Mesothelial cell of epicardium (in vitro differentiated cells): ENCODE data around the gene MCRIP2. TPM values are rescaled to one million over a fixed set of nuclear protein-coding genes. Genes with fewer than 3 reads are reported as not detected.
A peak's percentile ranks its signal among the peaks of the same experiment; 100 is the strongest.

Experiments
- DNase-seq, 2 experiments: peaks; one replicate each; pipeline ENCODE4 v3.0.0; 2021; ENCODE audit warnings: low spot score in 2 of 2; ENCODE audit not compliant: unreplicated experiment in 2 of 2
- H3K27ac Mint-ChIP-seq: 2 replicates; pipeline ENCODE4 v1.8.0; 2021; ENCODE audit warnings: mixed read lengths
- H3K27me3 Mint-ChIP-seq: 2 replicates; pipeline ENCODE4 v1.8.0; 2021; ENCODE audit warnings: low read depth, mixed read lengths
- H3K36me3 Mint-ChIP-seq: 2 replicates; pipeline ENCODE4 v1.8.0; 2021; ENCODE audit warnings: mixed read lengths
- H3K4me1 Mint-ChIP-seq: 2 replicates; pipeline ENCODE4 v1.8.0; 2021; ENCODE audit warnings: mixed read lengths
- H3K4me3 Mint-ChIP-seq: 2 replicates; pipeline ENCODE4 v1.8.0; 2021; ENCODE audit warnings: mild to moderate bottlenecking, moderate library complexity, mixed read lengths
- H3K9me3 Mint-ChIP-seq: 2 replicates; pipeline ENCODE4 v1.8.0; 2021; ENCODE audit warnings: mixed read lengths
- total RNA-seq: library from RNA; stranded (reverse); gene quantifications from 3 replicates; pipeline ENCODE4 v1.2.1, GENCODE V29; 2021
- TF ChIP-seq, protein P1 (sequence below): fragments of 200-600 bp; sonication (generic); IDR thresholded peaks from one replicate; pipeline ENCODE4 v1.5.0; 2021; ENCODE audit warnings: antibody characterized with exemption; ENCODE audit not compliant: unreplicated experiment

MCRIP2 gene
- total RNA-seq, 1 donor from 2014 or later = 20.5 TPM

DNA sequence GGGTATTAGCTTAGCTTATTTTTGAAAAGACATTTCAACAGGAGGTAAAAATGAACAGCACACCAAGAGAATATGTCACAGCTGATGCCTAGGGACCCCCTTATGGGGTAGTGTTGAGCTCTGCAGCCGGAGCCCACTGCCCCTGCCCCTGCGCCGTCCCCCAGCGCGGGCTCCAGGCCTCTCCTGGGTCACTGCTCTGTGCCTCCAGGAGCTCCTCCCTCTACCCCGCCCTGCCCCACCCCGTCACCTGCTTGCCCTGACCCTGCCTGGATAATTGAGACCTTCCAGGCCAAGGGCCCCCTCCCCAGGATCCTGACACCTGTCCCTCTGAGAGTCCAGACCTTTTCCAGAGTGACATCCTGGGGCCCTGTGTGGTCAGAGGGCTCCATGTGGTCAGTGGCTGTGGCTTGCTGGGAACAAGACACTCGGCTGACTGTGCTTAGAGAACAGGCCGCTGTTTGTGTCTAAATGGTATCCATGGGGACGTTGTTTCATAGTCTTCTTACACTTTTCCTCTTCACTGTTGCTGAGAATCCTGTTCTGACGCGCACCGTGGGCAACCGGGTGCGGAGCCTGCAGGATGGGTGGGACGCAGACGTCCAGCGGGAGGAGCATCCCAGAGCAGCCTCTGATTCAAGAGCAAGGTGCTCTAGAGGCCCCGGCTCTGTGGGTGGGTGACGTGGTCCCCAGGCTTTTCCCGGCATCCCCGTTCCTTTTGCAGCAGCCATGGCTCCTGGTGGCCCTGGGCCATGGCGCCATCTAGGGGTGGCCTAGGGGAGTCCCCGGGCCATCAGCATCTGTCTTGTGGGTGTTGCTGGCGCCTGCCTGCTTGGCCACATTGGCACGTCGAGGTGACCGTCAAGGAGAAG is 30.9 kb upstream of the MCRIP2 start:
- H3K27ac Mint-ChIP-seq = no peak overlapping the region
- peaks cover 17% of the 10 kb centered on the region for H3K36me3 Mint-ChIP-seq
- no peaks in the 10 kb centered on the region for H3K9me3 Mint-ChIP-seq
- H3K27me3 Mint-ChIP-seq = no peaks in the 10 kb centered on the region
- peaks cover 2% of the 10 kb centered on the region for H3K4me1 Mint-ChIP-seq
- TF ChIP-seq, protein P1, sequence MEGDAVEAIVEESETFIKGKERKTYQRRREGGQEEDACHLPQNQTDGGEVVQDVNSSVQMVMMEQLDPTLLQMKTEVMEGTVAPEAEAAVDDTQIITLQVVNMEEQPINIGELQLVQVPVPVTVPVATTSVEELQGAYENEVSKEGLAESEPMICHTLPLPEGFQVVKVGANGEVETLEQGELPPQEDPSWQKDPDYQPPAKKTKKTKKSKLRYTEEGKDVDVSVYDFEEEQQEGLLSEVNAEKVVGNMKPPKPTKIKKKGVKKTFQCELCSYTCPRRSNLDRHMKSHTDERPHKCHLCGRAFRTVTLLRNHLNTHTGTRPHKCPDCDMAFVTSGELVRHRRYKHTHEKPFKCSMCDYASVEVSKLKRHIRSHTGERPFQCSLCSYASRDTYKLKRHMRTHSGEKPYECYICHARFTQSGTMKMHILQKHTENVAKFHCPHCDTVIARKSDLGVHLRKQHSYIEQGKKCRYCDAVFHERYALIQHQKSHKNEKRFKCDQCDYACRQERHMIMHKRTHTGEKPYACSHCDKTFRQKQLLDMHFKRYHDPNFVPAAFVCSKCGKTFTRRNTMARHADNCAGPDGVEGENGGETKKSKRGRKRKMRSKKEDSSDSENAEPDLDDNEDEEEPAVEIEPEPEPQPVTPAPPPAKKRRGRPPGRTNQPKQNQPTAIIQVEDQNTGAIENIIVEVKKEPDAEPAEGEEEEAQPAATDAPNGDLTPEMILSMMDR = peak; percentile 25
- DNase-seq = no peak
- no peak overlapping the region for H3K4me3 Mint-ChIP-seq

DNA sequence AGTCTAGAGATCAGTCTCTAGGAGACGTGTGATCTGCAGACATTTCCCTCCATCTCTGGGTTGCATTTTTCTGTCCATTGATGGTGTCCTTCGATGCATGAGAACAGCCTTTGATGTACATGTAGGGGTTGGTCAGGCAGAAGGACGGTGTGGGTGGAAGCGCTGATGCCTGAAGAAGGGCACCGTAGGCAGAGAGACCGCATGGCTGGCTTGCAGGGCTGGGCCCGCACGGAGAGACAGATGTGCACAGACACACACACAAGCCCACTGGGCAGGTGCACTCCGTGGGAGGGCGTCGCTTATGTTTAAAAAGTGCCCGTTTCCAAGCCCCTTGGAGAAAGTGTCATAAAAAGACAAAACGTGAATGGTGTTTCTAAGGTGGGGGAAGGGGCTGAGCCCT is 26.5 kb upstream of the MCRIP2 start:
- no peaks in the 10 kb centered on the region for H3K9me3 Mint-ChIP-seq
- H3K4me3 Mint-ChIP-seq = no peak overlapping the region
- peaks cover 14% of the 10 kb centered on the region for H3K36me3 Mint-ChIP-seq
- H3K27ac Mint-ChIP-seq = no peak overlapping the region
- TF ChIP-seq, protein P1 = no peak
- peaks cover 2% of the 10 kb centered on the region for H3K4me1 Mint-ChIP-seq
- H3K27me3 Mint-ChIP-seq = no peaks in the 10 kb centered on the region
- DNase-seq = no peak

DNA sequence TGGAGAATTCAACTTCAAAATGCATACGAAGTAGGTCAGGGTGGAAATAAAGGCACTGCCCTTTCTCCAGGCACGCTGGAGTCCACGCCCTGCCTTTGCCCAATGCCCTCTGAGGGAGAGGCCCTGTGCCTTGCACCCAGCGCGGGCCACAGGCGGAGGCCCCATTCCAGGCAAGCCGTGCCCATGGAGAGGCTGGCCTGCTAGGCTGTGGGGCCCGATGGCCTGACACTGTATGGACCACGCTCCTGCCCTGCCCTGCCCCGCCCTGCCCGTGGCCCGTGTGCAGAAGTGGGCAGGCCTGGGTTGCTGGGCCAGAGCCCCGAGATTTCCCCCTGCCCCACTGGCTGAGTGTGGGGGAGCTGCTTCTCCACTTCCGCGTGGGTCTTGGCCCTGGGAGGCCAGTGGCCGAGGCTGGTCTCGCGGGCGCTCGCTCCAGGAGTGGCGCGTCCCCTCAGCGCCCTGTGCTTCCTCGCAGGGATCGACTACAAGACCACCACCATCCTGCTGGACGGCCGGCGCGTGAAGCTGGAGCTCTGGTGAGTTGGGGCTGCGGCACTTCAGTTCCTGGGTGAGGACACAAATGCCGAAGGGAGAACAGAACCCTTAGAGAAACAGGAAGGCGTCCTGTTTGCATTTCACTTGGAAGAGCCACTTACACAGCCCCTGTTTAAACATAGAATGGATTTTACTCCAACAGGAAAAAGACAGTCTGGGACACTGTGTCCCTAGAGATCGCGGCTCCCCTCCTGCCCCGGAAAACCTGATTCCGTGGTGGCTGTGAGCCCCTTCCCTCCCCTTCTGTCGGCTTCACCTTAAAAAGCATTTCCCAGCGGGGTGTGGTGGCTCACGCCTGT is 24.7 kb upstream of the MCRIP2 start:
- Mint-ChIP-seq H3K27ac (no peak overlapping the region), H3K4me3 (no peak overlapping the region), H3K27me3 (no peaks in the 10 kb centered on the region), H3K36me3 (peaks cover 14% of the 10 kb centered on the region), H3K9me3 (no peaks in the 10 kb centered on the region), H3K4me1 (peaks cover 6% of the 10 kb centered on the region)
- TF ChIP-seq, protein P1 = no peak
- no peak for DNase-seq

DNA sequence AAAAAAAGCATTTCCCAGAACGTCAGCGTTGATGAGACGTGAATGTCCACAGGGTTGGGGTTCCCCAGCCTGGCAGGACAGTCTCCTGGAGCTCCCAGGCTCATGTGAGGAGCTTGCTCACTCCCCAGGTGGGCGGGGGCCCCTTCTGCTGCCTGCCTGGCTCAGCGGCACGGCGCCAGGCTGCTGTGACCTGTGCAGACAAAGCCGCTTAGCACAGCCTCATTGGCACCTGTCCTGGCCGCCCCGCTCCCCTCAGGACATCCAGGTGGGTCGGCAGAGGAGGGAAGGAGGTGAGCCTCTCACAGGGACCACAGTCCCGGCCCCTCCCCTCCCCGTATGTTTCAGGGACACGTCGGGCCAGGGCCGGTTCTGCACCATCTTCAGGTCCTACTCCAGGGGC is 23.8 kb upstream of the MCRIP2 start:
- H3K4me3 Mint-ChIP-seq = no peak overlapping the region
- TF ChIP-seq, protein P1 = no peak
- H3K36me3 Mint-ChIP-seq = peaks cover 14% of the 10 kb centered on the region
- no peak for DNase-seq
- H3K9me3 Mint-ChIP-seq = no peaks in the 10 kb centered on the region
- H3K27ac Mint-ChIP-seq = no peak overlapping the region
- H3K27me3 Mint-ChIP-seq = no peaks in the 10 kb centered on the region
- H3K4me1 Mint-ChIP-seq = peaks cover 8% of the 10 kb centered on the region

DNA sequence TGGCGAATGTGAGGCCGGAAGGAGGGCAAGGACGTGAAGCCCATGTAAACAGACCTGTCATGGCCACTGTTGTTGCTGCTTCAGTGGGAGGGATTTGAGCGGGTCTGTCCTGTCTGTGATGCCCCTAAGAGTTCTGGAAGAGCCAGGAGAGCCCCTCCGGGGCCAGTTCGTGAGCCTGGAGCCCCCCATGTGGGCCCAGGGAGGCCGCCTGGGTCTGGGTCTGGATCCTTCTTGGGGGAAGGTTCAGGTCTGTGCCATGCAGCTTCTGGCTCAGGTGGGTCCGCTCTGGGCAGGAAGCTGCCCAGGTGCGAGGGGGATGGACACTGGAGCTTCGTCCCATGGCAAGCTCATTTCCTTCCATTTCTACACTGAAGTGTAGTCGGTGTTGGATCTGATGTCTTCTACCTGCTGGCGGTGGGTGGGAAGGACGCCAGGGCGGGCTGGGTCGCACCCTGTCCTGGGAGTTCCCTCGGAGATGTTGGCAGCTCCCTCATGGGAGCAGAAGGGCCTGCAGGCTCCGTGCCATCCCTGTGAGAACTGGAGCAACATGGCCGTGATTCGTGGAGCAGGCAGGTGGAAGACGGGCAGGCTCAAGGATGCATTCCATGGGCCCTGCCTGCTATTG is 22.0 kb upstream of the MCRIP2 start:
- Mint-ChIP-seq H3K36me3 (peaks cover 5% of the 10 kb centered on the region), H3K4me1 (peaks cover 10% of the 10 kb centered on the region), H3K27me3 (no peaks in the 10 kb centered on the region), H3K9me3 (no peaks in the 10 kb centered on the region), H3K4me3 (no peak overlapping the region), H3K27ac (no peak overlapping the region)
- TF ChIP-seq, protein P1 = no peak
- DNase-seq = no peak
